Endothelial cell of umbilical vein (primary cell): ENCODE data around the gene IGFBP6.

Source experiments
- EZH2 ChIP-seq: IDR thresholded peaks from 2 replicates; pipeline ENCODE4 v1.6.1; 2012; ENCODE audit warnings: borderline replicate concordance, low read depth, mild to moderate bottlenecking, moderate library complexity, low read length, inconsistent platforms; ENCODE audit not compliant: severe bottlenecking
- GATA2 ChIP-seq: IDR thresholded peaks from 2 replicates; pipeline ENCODE4 v1.7.0; 2011; ENCODE audit warnings: low read depth, mild to moderate bottlenecking, moderate library complexity, mixed read lengths, low read length; ENCODE audit not compliant: insufficient read length, insufficient read depth
- JUN ChIP-seq: IDR thresholded peaks from 2 replicates; pipeline ENCODE4 v1.6.1; 2011; ENCODE audit warnings: borderline replicate concordance, low read depth; ENCODE audit not compliant: insufficient read length, insufficient read depth
- POLR2A ChIP-seq: IDR thresholded peaks from 2 replicates; pipeline ENCODE4 v1.6.1; 2012; ENCODE audit warnings: low read depth, mild to moderate bottlenecking, control low read depth, low read length
- TF ChIP-seq, protein P1 (sequence below), 2 donors: IDR thresholded peaks; 1 replicate in 1 of 2; 2 replicates in 1 of 2; pipeline ENCODE4 v1.5.1; 2011; ENCODE audit warnings: low read length in 2 of 2, mild to moderate bottlenecking in 2 of 2, moderate library complexity in 2 of 2, control low read depth in 1 of 2, inconsistent platforms in 1 of 2, low read depth in 1 of 2; ENCODE audit not compliant: insufficient read depth in 1 of 2; ENCODE audit errors: extremely low read depth in 1 of 2

DNA sequence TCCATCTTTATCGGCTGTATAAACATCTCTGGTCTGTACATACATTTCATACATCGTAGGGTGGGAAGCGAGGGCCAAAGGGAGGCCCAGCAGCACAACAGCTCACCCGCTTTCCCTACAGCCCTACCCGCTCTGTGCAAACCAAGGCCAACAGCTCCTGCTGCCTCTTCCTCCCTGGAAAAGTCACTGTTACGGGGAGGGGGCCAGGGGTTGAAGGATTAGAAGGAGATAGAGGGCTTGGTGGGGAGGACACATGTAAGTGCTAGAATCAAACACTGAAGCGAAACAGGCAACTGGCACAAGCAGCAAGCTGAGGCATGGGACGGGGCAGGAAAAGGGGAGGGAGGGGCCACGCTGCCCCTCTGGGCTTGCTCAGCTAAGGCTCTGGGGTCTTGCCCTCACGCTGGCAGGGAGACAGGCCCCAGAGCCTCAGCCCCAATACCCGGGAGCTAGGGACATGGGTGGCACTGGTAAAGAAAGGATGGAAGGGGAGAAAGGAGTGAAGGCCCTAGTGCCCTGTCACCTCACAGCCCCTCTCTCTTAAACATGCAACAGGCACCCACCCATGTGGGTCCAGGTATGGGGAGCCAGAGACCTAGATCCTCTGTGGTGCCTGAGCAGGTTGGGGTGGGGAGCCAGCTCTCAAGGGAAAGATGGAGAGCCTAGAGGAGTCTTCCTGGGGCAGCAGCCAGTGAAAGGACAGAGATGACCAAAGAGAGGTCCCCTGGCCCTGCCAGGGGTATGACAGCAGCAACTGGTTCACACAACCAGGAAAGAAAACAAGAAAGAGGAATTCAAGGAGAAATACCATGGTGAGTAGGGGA lies 32.6 kb upstream of the IGFBP6 start:
- TF ChIP-seq, protein P1, sequence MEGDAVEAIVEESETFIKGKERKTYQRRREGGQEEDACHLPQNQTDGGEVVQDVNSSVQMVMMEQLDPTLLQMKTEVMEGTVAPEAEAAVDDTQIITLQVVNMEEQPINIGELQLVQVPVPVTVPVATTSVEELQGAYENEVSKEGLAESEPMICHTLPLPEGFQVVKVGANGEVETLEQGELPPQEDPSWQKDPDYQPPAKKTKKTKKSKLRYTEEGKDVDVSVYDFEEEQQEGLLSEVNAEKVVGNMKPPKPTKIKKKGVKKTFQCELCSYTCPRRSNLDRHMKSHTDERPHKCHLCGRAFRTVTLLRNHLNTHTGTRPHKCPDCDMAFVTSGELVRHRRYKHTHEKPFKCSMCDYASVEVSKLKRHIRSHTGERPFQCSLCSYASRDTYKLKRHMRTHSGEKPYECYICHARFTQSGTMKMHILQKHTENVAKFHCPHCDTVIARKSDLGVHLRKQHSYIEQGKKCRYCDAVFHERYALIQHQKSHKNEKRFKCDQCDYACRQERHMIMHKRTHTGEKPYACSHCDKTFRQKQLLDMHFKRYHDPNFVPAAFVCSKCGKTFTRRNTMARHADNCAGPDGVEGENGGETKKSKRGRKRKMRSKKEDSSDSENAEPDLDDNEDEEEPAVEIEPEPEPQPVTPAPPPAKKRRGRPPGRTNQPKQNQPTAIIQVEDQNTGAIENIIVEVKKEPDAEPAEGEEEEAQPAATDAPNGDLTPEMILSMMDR (IDR thresholded peaks at IDR 0.05; ENCODE audit: extremely low read depth in 1 of 2, insufficient read depth in 1 of 2, low read depth in 1 of 2, low read length in 2 of 2), result no peak
- no peak for TF ChIP-seq GATA2
- no peak for TF ChIP-seq EZH2
- no peak for TF ChIP-seq POLR2A
- no peak for TF ChIP-seq JUN
